AG09309 (cell line): ENCODE results near the gene SPRED2.

ENCODE experiments used
- DNase-seq: peaks from one replicate; pipeline ENCODE4 v3.0.0-alpha.2; 2010; ENCODE audit warnings: low read depth
- H3K4me3 ChIP-seq: 2 replicates; pipeline ENCODE4 v1.5.1; 2011; ENCODE audit warnings: mild to moderate bottlenecking, low read depth, low read length, moderate library complexity; ENCODE audit not compliant: control insufficient read depth
- CTCF ChIP-seq: IDR thresholded peaks from 2 replicates; pipeline ENCODE4 v1.5.1; 2011; ENCODE audit warnings: mild to moderate bottlenecking, low read depth, low read length, inconsistent platforms; ENCODE audit not compliant: insufficient read depth, control insufficient read depth; ENCODE audit errors: missing control alignments

The SPRED2 gene

DNA sequence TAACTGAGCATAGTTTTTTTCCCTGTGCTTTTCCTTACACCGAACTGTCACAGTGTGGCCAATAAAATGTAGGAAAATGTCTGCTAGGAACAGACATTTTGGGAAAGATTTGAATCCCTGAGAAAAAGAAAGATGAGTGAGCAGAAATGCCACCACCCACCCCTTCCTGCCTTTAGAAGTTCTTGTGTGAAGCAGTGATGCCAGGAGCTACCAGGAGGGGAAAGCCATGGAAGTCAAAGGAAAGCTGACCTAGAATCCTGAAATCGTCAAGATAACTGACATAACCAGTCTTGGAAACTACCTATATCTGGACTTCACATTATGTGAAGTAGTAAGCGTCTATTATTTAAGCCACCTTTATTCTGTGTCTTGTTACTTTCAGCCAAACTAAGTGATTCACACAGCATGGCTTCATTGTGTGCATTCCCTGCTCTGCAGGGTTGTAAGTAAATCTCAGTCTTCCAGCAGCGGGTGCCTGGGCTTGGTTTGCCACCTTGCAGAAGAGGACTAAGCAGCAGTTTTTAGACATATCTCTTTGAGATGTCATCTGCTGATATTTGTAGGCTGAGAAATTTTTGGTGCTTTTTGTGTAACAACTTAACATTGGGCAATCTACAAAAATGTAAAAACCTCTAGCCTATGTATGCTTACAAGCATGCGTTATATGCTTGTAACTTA is 11.2 kb upstream of the SPRED2 start:
- TF ChIP-seq CTCF = no peak
- H3K4me3 ChIP-seq = no peak overlapping the region
- no peak for DNase-seq

- DNase-seq = no peak
- TF ChIP-seq CTCF = no peak
- no peak overlapping the region for H3K4me3 ChIP-seq
Measured at GRCh38 chr2:65442420-65443020, 10.1 kb upstream of the SPRED2 start.

GRCh38 chr2:65438137-65438899 is 5.9 kb upstream of the SPRED2 start:
- H3K4me3 ChIP-seq = no peak overlapping the region
- no peak for TF ChIP-seq CTCF
- no peak for DNase-seq

- no peak overlapping the region; the same call in 1 of the 2 replicates for H3K4me3 ChIP-seq
- TF ChIP-seq CTCF = no peak
- DNase-seq = no peak
Measured at GRCh38 chr2:65437392-65438135, 5.2 kb upstream of the SPRED2 start.

GRCh38 chr2:65436824-65437221 is 4.4 kb upstream of the SPRED2 start:
- peak overlapping the region; percentile 80 for H3K4me3 ChIP-seq
- TF ChIP-seq CTCF = no peak
- DNase-seq = no peak

DNA sequence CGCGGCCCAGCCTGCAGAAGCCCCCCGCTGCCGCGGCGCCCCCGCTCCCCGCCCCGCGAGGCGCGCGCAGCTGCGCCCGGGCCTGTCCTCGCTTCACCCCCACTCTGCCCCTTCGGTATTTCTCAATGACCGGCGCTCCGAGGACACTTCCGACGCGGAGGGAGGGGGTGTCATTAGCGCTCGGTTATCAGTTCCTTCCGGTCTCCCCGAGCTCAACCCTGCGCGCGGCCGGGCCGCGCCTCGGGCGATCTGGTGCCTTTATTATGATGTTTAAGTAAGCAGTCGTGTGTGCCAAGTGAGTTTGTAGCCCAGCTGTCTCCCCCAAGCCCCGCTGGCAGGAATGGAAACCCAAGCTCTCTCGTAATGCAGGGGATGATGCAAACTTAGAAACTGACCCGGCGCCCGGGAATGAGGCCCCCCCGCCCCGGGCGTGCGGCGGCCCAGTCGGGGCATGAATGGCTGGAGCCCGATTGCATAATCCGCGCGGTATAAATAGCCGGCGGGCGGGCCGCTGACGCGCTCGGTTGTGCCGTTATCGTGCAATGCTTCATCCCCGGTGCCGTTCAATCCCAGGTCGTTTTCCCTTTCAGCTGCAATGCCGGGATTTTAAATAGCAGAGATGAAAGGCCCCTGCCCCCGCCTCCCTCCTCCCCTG is 3.9 kb upstream of the SPRED2 start:
- peak overlapping the region; percentile 80 for H3K4me3 ChIP-seq
- no peak for TF ChIP-seq CTCF
- DNase-seq = peak; percentile 95
